Measurements from ENCODE around the gene CYTH2.

The CYTH2 gene

DNA sequence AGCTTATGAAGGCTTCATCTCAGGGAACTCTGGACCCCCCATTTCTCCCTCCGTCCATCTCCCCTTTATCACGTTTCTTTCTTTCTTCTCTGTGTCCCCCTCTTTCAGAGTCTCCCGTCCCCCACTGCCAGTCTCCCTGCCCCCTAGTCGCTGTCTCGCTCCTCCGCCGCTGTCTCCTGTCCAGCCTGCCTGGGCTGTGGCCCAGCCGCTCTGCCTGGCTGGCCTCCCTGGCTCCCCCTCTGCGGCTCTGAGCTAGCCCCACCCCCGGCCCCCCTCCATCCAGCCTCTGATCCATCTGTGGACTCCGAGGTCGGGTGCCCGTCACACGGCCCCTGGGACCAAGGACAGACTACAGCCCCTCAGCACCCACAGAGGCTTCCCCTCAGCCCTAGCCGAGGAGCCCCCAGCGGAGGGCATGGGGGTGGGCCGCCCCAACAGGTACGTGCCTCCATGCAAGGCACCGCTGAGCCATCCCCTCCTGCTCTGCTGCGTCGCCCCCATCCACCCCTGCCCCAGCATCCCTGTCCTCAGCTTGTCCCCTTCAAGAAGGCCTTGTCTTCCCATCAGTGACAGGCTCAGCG, 14.9 kb upstream of the CYTH2 start:
- no peak for FAIRE-seq

DNA sequence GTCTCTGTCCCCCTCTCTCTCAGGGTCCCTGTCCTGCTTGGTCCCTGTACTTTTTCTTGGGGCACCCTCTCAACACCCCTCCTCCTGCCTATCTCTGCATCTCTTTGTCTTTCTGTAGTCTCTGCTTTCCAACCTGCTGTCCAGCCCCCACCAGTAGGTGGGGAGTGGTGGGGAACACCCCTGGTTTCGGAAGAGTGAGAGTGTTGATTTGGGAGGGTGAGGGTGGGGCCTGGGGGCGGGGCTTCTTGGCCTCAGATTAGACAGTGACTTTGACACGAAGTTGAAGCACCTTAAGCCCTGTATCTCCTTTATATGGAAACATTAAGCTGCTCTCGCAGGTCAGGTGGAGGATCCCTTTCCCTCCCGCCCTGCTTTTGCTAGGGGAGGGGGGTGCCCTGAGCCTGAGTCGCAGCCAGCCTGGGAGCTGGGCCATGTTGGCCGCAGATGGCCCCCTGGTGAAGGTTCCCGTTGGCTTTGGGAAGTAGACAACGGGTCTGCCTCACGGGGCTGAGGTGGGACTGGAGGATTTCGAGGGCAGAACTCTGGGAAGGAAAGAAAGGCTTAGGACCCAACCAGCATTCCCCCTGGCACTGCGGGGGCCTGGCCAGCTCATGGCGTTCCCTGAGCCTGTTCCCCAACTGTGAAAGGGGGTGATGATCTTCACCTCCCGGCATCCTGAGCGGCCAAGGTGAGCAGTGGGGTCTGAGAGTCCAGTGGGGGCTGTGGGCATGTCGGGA, 13.8 kb upstream of the CYTH2 start, which contains the start of gene KCNJ14:
KCNJ14 (plus strand) TSS at position 404 of the 737 bp plus-strand sequence. CDS start 6,151 bp downstream, outside the sequence.
- no peak for FAIRE-seq

DNA sequence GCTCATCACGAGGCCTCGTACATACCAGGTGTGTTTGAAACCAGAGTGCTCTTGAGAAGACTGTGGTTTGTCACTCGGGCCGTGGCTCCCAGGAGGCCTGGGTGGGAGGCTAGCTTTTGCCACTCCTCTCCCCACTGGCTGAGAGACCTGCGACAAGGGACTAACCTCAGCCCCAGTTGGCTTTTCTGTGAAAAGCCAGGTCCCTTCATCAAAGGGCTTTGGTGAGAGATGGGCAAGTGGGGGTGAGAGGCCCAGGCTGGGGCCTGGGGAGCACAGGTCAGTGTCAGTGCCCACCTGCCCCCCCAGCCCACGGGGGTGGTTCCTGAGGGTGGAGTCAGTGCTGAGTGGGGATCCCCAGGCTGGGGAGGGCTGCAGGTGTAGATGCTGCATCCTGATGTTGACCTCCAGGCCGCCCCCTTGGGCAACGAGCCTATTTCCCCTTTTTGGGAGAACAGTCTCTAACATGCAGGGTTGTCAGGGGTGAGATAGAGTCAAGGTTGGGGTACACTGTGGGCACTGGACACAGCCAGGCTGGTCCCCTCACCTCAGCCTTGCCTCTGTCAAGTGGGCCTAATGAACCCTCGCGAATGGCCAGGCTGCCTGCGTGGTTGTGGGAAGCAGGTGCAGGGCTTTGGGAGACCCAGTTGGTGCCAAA, 13.1 kb upstream of the CYTH2 start:
- no peak for FAIRE-seq

DNA sequence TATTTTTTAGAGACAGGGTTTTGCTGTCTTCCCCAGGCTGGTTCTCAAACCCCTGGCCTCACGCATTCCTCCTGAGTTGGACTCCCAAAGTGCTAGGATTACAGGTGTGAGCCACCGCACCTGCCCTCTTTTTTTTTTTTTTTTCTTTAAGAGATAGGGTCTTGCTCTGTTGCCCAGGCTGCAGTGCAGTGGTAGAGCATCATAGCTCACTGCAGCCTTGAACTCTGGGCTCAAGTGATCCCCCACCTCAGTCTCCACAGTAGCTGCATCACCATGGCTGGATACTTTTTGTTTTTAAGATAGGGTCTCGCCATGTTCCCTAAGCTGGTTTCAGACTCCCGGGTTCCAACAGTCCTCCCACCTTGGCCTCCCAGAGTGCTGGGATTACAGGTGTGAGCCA, 12.3 kb upstream of the CYTH2 start:
- no peak for FAIRE-seq

DNA sequence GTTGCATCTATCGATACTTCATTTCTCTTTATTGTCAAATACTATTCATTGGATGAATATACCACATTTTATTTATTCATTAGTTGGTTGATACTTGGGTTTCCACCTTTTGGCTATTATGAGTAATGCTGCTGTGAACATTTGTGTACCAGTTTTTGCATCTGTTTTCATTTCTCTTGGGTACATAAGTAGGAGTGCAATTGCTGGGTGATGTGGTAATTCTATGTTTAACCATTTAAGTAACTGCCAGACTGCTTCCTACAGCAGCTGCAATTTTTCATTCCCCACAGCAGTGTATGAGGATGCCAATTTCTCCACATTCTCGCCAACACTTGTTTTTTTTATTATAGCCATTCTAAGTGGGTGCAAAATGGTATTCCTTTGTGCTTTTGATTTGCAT, 11.2 kb upstream of the CYTH2 start:
- no peak for FAIRE-seq

DNA sequence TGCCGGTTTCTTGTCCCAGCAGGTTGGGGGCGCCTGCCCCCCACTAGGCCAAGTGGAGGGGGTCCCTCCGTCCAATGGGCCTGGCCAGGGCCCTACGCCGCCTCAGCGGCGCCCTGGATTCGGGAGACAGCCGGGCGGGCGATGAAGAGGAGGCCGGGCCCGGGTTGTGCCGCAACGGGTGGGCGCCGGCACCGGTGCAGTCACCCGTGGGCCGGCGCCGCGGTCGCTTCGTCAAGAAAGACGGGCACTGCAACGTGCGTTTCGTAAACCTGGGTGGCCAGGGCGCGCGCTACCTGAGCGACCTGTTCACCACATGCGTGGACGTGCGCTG, 7.6 kb upstream of the CYTH2 start:
- FAIRE-seq, result no peak

DNA sequence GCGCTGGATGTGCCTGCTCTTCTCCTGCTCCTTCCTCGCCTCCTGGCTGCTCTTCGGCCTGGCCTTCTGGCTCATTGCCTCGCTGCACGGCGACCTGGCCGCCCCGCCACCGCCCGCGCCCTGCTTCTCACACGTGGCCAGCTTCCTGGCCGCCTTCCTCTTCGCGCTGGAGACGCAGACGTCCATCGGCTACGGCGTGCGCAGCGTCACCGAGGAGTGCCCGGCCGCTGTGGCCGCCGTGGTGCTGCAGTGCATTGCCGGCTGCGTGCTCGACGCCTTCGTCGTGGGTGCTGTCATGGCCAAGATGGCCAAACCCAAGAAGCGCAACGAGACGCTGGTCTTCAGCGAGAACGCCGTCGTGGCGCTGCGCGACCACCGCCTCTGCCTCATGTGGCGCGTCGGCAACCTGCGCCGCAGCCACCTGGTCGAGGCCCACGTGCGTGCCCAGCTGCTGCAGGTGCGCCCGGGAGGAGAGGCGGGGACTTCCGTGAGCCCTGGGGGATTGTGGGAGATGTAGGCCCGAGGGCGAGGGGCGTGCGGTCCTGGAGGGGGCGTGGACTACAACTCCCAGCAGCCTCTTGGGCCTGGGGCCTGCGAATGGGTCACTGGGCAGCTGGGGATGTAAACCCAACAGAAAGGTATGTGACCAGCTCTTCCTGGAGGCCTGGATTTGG, 7.0 kb upstream of the CYTH2 start:
- no peak for FAIRE-seq

DNA sequence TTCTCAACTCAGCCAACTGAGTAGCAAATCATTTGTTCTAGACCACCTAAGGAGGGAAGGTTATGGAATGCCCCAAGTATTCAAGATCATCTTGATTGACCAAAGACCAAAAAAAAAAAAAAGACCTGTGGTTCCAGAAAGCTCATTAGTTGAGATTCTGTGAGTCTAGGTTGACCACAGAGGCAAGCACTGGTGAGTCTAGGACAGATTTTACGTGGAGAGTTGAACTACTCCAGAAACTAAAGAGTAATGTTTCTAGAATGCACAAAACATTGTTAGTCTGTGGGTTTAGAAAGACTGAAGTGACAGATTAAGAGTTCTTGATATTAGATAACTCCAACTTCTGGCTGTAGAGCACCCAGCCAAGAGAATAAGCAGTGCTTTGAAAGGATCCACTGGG, 4.0 kb upstream of the CYTH2 start:
- FAIRE-seq, result no peak

DNA sequence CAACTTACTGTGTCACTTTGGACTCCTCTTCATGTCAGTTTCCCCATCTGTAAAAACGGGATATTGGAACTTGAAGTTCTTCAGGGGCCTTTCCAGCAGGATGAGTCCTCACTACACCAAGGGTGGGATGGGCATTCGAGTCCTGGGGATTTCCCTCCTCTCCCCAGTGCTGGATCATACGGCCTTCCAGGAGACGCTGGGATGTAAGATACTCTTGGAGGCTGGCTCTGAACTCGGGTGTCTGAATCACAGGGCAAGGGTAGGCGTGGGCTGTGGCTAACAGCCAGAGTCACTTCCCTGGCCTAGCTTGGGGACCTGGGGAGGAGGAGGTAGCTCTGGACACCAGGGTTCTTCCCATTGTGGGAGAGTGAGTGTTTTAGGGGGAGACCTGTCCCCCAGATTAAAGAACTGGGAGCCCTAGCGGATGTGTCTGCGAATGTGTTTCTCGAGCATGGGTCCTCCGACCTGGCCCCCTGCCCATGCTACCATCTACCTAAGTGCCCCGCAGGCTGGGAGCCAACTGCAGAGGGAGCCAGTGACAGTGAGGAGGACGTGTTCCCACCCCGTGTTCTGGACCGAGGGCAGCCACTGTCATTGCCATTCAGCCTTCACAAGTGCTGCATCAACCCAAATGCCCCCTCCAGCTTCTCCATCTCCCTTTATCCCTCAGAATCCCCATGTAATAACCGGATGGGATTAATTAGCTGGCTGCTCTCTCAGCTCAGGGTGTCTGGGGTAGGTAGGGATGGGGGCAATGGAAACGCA, 2.4 kb upstream of the CYTH2 start:
- no peak for FAIRE-seq

DNA sequence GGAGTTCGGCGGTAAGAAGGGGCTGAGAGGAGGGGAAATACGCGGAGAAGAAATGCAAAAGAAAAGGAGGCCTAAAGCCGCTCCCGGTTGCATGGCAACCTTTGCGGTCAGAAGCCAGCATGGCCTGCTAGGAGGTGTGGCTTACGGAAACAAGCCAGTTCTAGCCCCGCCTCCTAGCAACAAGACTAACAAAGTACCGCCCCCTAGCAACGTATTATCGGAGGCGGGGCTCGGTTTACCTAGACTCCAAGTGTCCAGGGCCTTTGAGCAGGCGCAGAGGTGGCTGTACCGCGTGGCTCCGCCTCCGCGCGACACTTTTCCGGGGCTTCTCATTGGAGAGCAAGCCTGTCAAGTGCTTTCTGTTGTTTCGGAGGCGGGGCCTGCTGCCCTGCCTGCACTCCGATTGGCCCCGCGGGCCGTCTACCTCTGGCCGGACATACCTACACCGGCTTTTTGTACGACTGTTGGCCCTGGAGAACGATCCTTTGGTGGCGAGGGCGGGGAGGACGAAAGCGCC, 339 bp upstream of the CYTH2 start:
- FAIRE-seq, result peak; percentile 100

DNA sequence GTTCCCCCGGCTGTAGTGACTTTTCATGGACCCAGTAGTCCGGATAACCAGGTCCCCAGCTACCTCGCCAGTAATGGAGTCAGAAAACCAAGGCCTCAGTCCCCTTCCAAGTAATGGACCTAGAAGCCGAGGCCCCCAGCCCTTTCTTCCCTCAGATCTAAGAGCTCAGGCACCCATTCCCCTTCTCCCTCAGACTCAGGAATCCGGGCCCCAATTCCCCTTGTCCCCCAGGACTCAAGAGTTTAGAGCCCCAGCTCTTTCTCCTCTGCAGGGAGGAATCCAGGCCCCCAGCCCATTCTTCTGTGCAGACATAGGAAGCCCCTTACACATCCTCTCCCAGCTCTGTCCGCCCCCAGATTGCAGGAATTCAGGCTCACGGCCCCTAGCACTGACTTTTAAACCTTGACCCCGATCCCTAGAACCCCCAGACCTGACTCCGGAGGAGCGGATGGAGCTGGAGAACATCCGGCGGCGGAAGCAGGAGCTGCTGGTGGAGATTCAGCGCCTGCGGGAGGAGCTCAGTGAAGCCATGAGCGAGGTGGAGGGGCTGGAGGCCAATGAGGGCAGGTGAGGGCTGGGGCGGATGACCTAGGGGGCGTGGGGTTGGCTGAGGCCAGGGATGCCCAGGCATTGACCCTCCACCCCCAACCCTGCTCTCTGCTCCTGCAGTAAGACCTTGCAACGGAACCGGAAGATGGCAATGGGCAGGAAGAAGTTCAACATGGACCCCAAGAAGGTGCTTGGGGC, 938 bp downstream of the CYTH2 start:
- no peak for FAIRE-seq

DNA sequence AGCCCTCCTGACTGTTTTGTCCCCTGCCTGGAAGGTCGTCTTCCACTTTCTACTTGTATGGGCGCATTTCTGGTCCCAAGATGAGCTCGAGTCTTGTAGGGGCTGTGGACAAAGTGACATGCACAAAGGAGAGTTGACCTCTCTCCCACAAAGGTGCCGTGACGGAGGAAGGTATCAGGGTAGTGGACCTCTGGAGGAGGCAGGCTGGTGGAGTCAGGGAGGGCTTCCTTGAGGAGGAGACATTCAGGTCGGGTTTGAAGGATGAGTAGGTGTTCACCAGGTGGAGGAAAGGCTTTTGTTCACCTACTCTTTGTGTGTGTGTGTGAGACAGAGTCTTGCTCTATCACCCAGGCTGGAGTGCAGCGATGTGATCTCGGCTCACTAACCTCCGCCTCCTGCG, 1.7 kb downstream of the CYTH2 start:
- no peak for FAIRE-seq

DNA sequence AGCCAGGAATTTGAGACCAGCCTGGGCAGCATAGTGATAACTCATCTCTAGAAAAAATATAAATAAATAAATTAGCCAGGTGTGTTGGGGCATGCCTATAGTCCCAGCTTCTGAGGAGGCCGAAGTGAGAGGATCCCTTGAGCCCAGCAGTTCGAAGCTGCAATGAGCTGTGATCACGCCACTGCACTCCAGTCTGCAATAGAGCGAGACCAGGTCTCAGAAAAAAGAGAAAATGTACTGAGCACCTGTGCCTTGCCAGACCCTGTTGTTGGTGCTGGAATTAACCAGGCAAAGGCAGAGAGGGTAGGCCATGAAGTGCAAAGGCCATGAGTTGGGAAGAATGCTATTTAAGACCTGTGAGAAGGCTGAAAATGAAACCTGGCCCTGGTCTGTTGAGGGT, 2.7 kb downstream of the CYTH2 start:
- no peak for FAIRE-seq

DNA sequence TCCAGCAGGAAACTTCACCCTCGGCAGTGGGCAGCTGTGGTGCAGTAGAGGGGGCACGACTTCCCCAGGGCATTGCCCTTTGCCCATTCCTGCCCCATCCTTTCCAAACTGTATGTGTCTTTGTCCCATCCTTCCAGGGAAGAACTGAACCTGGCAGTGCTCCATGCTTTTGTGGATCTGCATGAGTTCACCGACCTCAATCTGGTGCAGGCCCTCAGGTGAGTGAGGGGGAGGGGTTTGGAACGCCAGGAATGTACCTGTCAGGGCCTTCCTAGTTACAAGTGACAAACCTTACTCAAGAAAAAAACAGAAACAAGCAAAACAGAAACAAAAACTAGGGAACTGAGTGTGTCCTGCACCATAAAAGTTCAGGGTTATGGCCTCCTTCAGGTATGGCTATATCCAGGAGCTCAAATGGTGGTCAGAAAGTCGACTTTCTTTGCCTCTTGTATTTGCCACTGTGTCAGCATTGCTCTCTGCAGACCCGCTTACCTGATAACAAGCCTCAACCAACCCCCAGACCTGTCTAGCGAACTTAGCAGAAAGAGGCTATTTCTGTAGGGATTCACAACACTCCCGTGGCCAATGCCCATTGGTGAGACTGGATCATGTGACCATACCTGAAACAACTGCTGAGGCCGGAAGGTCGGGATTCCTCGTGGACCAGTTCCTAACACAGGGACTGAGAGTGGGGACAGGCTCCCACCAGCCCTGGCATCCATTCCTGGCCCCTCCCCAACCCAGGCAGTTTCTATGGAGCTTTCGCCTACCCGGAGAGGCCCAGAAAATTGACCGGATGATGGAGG, 4.2 kb downstream of the CYTH2 start:
- no peak for FAIRE-seq

DNA sequence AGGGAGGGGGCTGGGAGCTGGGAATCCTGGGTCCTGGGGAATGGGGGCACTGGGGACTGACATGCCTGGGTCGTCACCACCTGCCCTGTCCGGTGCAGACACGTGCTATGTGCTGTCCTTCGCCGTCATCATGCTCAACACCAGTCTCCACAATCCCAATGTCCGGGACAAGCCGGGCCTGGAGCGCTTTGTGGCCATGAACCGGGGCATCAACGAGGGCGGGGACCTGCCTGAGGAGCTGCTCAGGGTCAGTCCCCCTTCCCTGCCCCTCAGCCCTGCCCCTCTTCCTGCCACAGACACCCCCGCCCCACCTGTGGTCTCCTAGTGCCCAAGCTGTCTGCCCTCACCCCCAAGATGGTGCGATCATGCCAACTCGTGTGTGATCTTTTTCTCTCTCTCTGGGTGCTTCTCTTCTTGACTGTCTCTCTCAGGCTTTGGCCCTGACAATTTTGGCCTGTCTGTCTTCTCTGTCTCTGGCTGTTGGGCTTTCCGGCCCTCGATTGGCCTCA, 5.0 kb downstream of the CYTH2 start:
- FAIRE-seq, result no peak

DNA sequence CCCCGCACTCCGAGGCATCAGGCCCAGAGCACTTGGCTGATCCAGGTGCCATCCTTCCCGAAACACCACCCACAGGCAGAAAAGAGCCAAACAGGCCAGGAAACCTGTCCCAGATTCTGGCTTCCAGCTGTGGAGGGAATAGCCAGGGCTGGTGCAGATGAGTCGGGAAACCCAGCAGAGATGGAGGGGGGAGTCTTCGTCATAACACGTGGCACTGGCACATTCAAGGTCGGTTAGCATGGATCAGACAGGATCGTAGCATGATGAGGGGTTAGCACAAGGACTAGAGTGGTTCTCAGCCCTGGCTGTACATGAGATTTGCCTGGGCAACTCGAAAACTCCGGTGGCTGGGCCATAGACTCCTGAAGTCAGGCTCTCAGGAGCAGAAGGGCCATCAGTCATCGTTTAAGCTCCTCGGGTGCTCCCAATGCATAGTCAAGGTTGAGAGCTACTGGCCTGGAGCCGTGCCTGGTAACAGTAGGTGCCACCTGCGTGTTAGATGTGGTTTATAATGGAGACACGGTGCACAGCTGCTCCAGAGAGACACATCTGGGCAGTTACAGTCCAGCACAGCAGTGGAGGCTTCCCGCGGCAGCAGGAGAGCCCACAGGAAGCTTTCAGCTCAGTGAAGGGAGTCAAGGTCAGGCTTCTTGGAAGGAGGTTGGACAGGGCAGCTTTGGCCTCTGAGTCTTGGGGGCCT, 6.3 kb downstream of the CYTH2 start:
- FAIRE-seq, result no peak

DNA sequence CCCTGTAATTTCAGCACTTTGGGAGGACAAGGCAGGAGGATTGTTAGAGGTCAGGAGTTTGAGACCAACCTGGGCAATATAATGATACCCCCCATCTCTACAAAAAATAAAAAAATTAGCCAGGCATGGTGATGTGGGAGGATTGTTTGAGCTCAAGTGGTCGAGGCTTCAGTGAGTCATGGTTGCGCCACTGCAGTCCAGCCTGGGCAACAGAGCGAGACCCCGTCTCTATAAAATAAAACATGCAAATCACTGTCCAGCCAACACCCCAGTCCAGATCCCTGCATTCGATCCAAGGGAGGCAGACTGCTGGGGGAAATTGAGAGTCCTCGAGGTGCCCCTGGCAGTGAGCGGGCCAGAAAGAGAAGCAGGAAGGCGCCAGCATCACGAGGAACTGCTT, 7.0 kb downstream of the CYTH2 start:
- FAIRE-seq, result no peak

DNA sequence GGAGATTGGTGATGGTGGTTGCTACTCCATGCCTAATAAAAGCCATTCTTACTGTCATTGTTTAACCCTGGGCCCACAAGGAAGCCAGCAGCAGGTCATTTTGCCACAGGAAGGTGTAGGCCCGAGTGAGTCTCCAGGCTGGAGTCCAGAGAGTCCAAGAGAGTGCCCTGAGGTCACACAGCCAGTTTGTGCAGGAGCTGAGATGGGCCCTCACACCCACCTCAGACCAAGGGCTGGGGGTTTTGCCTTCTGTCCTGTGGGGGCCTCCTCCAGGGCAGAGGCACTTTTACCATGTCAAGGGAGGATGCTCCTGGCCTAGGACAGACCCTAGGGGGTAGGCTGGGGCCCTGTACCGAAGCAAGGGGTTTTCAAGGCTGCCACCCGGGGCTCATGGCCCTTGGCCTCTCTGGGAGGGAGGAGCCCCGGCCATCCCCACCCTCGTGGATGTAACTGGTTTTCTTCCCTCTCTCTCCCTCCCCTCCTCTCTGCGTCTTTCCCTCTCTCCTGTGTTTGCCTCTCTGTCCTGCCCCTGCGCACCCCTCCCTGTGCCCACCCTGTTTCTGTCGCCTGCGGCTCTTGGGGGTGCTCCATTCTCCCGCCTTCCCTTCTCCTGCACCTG, 8.0 kb downstream of the CYTH2 start:
- no peak for FAIRE-seq

DNA sequence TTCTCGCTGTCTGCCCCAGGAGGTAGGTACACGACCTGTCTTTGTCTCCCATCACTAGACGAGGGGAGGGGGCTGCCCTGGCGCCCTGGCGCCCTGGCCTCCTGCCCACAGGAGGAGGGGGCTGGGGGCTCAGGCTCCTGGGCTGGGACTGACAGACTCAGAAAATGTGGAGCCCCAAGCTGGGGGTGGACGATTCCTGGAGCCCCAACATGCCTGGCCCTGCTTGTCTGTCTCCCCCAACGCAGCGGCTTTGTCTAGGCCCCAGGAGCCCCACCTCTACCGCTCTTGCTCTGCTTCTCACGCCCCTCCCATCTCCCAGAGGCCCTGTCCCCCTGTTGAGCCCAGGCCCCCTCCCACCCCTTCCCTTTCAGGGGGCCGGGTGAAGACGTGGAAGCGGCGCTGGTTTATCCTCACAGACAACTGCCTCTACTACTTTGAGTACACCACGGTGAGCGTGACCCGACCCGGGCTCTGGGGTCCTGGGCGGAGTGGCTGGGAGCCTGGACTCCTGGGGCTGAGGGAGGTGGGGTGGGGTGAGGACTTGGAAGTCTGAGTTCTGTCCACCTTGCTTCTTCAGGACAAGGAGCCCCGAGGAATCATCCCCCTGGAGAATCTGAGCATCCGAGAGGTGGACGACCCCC, 8.6 kb downstream of the CYTH2 start:
- FAIRE-seq, result no peak
